H1 (cell line): ENCODE results near the gene DOK3. TPM values are rescaled to one million over a fixed set of nuclear protein-coding genes. Genes with fewer than 3 reads are reported as not detected.

Experiments
- CTCF ChIA-PET: fragments of 300-600 bp; sonication (Branson Sonifier 250); formaldehyde crosslinking; loops from one replicate; lab custom pipeline; 2021; ENCODE audit not compliant: partially characterized antibody; lab: Charles Lee
- POLR2A ChIA-PET: fragments of 300-600 bp; sonication (Branson Sonifier 250); formaldehyde crosslinking; loops from one replicate; lab custom pipeline; 2021; ENCODE audit warnings: inconsistent platforms; ENCODE audit not compliant: partially characterized antibody; lab: Charles Lee
- DNase-seq, 2 experiments: peaks; one replicate each; pipeline versions ENCODE4 v3.0.0 to v3.0.0-alpha.2; 2010 to 2022; ENCODE audit warnings: low spot score in 2 of 2, low read depth in 1 of 2, mixed read lengths in 1 of 2
- FAIRE-seq: peaks from 2 replicates; lab custom pipeline; 2011; peaks lifted over from hg19 to GRCh38; lab: Jason Lieb, UNC
- H2AFZ ChIP-seq: 2 replicates; pipeline ENCODE4 v1.8.1; 2012; ENCODE audit warnings: low read length, inconsistent platforms
- H2AK5ac ChIP-seq: 2 replicates; pipeline ENCODE4 v1.6.1; 2013; ENCODE audit warnings: low read depth, low read length
- H2BK120ac ChIP-seq: replicated peaks from 2 replicates; pipeline ENCODE3; 2013; ENCODE audit warnings: low read depth, low read length, inconsistent platforms
- H2BK12ac ChIP-seq: 2 replicates; pipeline ENCODE4 v1.6.1; 2013; ENCODE audit warnings: low read depth, low read length
- H2BK15ac ChIP-seq: 2 replicates; pipeline ENCODE4 v1.6.1; 2013; ENCODE audit warnings: low read length
- H2BK20ac ChIP-seq: 2 replicates; pipeline ENCODE4 v1.6.1; 2013; ENCODE audit warnings: low read length
- H2BK5ac ChIP-seq: 2 replicates; pipeline ENCODE4 v1.6.1; 2013; ENCODE audit warnings: low read depth, low read length
- H3K14ac ChIP-seq: 2 replicates; pipeline ENCODE4 v1.6.1; 2013; ENCODE audit warnings: inconsistent platforms; ENCODE audit not compliant: insufficient read length
- H3K18ac ChIP-seq: 2 replicates; pipeline ENCODE4 v1.6.1; 2013; ENCODE audit warnings: low read length; ENCODE audit errors: extremely low read depth
- H3K23ac ChIP-seq: 2 replicates; pipeline ENCODE4 v1.6.1; 2013; ENCODE audit warnings: inconsistent platforms; ENCODE audit not compliant: insufficient read length
- H3K23me2 ChIP-seq: 2 replicates; pipeline ENCODE4 v1.6.1; 2013; ENCODE audit warnings: low read depth, low read length
- H3K27ac ChIP-seq: 2 replicates; pipeline ENCODE4 v1.6.1; 2011; ENCODE audit warnings: low read depth, low read length, inconsistent platforms
- H3K27me3 ChIP-seq, 4 experiments: replicated peaks in 1 of 4; 1 replicate in 1 of 4; 2 replicates in 3 of 4; pipeline versions ENCODE4 v1.6.1 to v1.8.1; 2011 to 2013; ENCODE audit warnings: low read length in 3 of 4, mild to moderate bottlenecking in 3 of 4, inconsistent platforms in 2 of 4, mixed read lengths in 2 of 4, moderate library complexity in 1 of 4; ENCODE audit not compliant: control insufficient read depth in 3 of 4, insufficient read depth in 3 of 4; ENCODE audit errors: extremely low read depth in 1 of 4
- H3K36me3 ChIP-seq, 4 experiments: 2 replicates each; pipeline versions ENCODE4 v1.6.1 to v1.8.1; 2011 to 2013; ENCODE audit warnings: mild to moderate bottlenecking in 4 of 4, low read length in 3 of 4, moderate library complexity in 2 of 4, control low read depth in 1 of 4, inconsistent platforms in 1 of 4; ENCODE audit not compliant: insufficient read depth in 4 of 4, control insufficient read depth in 2 of 4
- H3K4ac ChIP-seq: replicated peaks from 2 replicates; pipeline ENCODE3; 2013; ENCODE audit warnings: low read length, low read depth, mixed read lengths, inconsistent platforms; ENCODE audit not compliant: insufficient read length
- H3K4me1 ChIP-seq, 4 experiments: replicated peaks in 1 of 4; 1 replicate in 1 of 4; 2 replicates in 3 of 4; pipeline versions ENCODE4 v1.6.1 to v1.8.1; 2011 to 2013; ENCODE audit warnings: low read length in 3 of 4, inconsistent platforms in 2 of 4, mixed read lengths in 1 of 4; ENCODE audit not compliant: insufficient read depth in 4 of 4, control insufficient read depth in 3 of 4
- H3K4me2 ChIP-seq, 2 experiments: 2 replicates each; pipeline versions ENCODE4 v1.6.1 to v1.8.1; 2011 to 2013; ENCODE audit warnings: low read depth in 2 of 2, low read length in 2 of 2, control low read depth in 1 of 2, inconsistent platforms in 1 of 2, mild to moderate bottlenecking in 1 of 2; ENCODE audit not compliant: insufficient read depth in 1 of 2
- H3K4me3 ChIP-seq, 4 experiments: fragments of 200-600, 300-600 bp in 1 of 4; sonication (generic), shearing (Covaris generic), sonication (Bioruptor Twin) in 1 of 4; 2 replicates each; pipeline versions ENCODE4 v1.5.1 to v1.8.1; 2011 to 2016; ENCODE audit warnings: low read length in 4 of 4, low read depth in 3 of 4, control low read depth in 2 of 4, inconsistent platforms in 2 of 4, mild to moderate bottlenecking in 2 of 4, mixed read lengths in 1 of 4, moderate library complexity in 1 of 4; ENCODE audit not compliant: insufficient read depth in 2 of 4; ENCODE audit errors: extremely low read depth in 1 of 4
- H3K56ac ChIP-seq: replicated peaks from 2 replicates; pipeline ENCODE3; 2013; ENCODE audit warnings: low read depth, mild to moderate bottlenecking, mixed read lengths, low read length, inconsistent platforms; ENCODE audit not compliant: insufficient read length
- H3K79me1 ChIP-seq: 2 replicates; pipeline ENCODE4 v1.6.1; 2013; ENCODE audit warnings: low read depth, low read length, control low read depth
- H3K79me2 ChIP-seq, 2 experiments: 2 replicates each; pipeline versions ENCODE4 v1.6.1 to v1.8.1; 2012 to 2013; ENCODE audit warnings: low read length in 2 of 2, mild to moderate bottlenecking in 2 of 2, inconsistent platforms in 1 of 2; ENCODE audit not compliant: insufficient read depth in 2 of 2, control insufficient read depth in 1 of 2
- H3K9ac ChIP-seq, 4 experiments: replicated peaks in 1 of 4; 1 replicate in 1 of 4; 2 replicates in 3 of 4; pipeline versions ENCODE4 v1.6.1 to v1.8.1; 2011 to 2013; ENCODE audit warnings: low read depth in 3 of 4, low read length in 3 of 4, control low read depth in 2 of 4, mild to moderate bottlenecking in 2 of 4, moderate library complexity in 2 of 4, inconsistent platforms in 1 of 4; ENCODE audit errors: extremely low read depth in 1 of 4
- H3K9me3 ChIP-seq, 2 experiments: 2 replicates each; pipeline versions ENCODE4 v1.6.1 to v1.8.1; 2012 to 2013; ENCODE audit warnings: mild to moderate bottlenecking in 2 of 2, moderate library complexity in 2 of 2, control low read depth in 1 of 2, inconsistent platforms in 1 of 2, low read depth in 1 of 2, low read length in 1 of 2, mixed read lengths in 1 of 2; ENCODE audit not compliant: insufficient read depth in 2 of 2
- H4K20me1 ChIP-seq, 2 experiments: replicated peaks in 1 of 2; 2 replicates each; pipeline versions ENCODE3 to v1.8.1; 2011 to 2013; ENCODE audit warnings: inconsistent platforms in 2 of 2, low read length in 2 of 2, mild to moderate bottlenecking in 1 of 2; ENCODE audit not compliant: insufficient read depth in 2 of 2, control insufficient read depth in 1 of 2
- H4K5ac ChIP-seq: 2 replicates; pipeline ENCODE4 v1.6.1; 2013; ENCODE audit warnings: low read length, low read depth, mixed read lengths, inconsistent platforms; ENCODE audit not compliant: insufficient read length
- H4K8ac ChIP-seq: 2 replicates; pipeline ENCODE4 v1.8.0; 2013; ENCODE audit warnings: mild to moderate bottlenecking, moderate library complexity, low read length, inconsistent platforms; ENCODE audit not compliant: insufficient read depth; ENCODE audit errors: extremely low read depth
- H4K91ac ChIP-seq: replicated peaks from 2 replicates; pipeline ENCODE3; 2013; ENCODE audit warnings: low read length, mixed read lengths, inconsistent platforms; ENCODE audit not compliant: insufficient read length
- ASH2L ChIP-seq: fragments of 200-600, 300-600 bp; sonication (generic); IDR thresholded peaks from one replicate; pipeline ENCODE4 v1.7.1; 2017; ENCODE audit warnings: low read length
- CEBPB ChIP-seq: IDR thresholded peaks from 2 replicates; pipeline ENCODE4 v1.6.1; 2012; ENCODE audit warnings: low read depth, low read length
- EP300 ChIP-seq, 2 experiments: IDR thresholded peaks; 1 replicate in 1 of 2; 2 replicates in 1 of 2; pipeline ENCODE4 v1.6.1; 2011 to 2012; ENCODE audit warnings: low read depth in 2 of 2, low read length in 2 of 2, mild to moderate bottlenecking in 2 of 2, borderline replicate concordance in 1 of 2, inconsistent platforms in 1 of 2, moderate library complexity in 1 of 2
- GABPA ChIP-seq: IDR thresholded peaks from 2 replicates; pipeline ENCODE4 v1.6.1; 2011; ENCODE audit warnings: mild to moderate bottlenecking, low read length, moderate library complexity, borderline replicate concordance; ENCODE audit not compliant: insufficient read depth
- GTF2F1 ChIP-seq: IDR thresholded peaks from 2 replicates; pipeline ENCODE4 v1.6.1; 2012; ENCODE audit warnings: low read depth, low read length, improper control_type of control experiment, borderline replicate concordance
- HDAC2 ChIP-seq, 2 experiments: fragments of 300-600 bp in 1 of 2; sonication (generic) in 1 of 2; IDR thresholded peaks; 2 replicates each; pipeline ENCODE4 v1.6.1; 2011 to 2012; ENCODE audit warnings: low read depth in 2 of 2, low read length in 2 of 2, mild to moderate bottlenecking in 2 of 2, moderate library complexity in 2 of 2, borderline replicate concordance in 1 of 2, inconsistent platforms in 1 of 2
- NRF1 ChIP-seq: IDR thresholded peaks from 2 replicates; pipeline ENCODE4 v1.6.1; 2011; ENCODE audit warnings: mild to moderate bottlenecking, low read depth, low read length, improper control_type of control experiment
- POU5F1 ChIP-seq: IDR thresholded peaks from 2 replicates; pipeline ENCODE4 v1.6.1; 2011; ENCODE audit warnings: low read depth, mild to moderate bottlenecking, low read length, moderate library complexity
- RXRA ChIP-seq: IDR thresholded peaks from 2 replicates; pipeline ENCODE4 v1.6.1; 2011; ENCODE audit warnings: low read depth, mild to moderate bottlenecking, low read length, moderate library complexity; ENCODE audit not compliant: insufficient read depth
- SIRT6 ChIP-seq: IDR thresholded peaks from one replicate; pipeline ENCODE4 v1.7.1; 2012; ENCODE audit warnings: low read length, inconsistent platforms
- WGBS, 2 experiments: shearing (Covaris generic) in 1 of 2; methylation state at CpG; one replicate each; pipeline versions ENCODE4 v1.1.6 to v1.1.7; 2013 to 2015; ENCODE audit warnings: low lambda C conversion rate in 2 of 2, mixed read lengths in 2 of 2, inconsistent platforms in 1 of 2, low coverage in 1 of 2, missing lambda C conversion rate in 1 of 2; ENCODE audit not compliant: insufficient replicate concordance in 2 of 2, insufficient coverage in 1 of 2, insufficient read length in 1 of 2; ENCODE audit errors: extremely low coverage in 1 of 2, missing lambda C conversion rate in 1 of 2; 5-methylcytosine and 5-hydroxymethylcytosine counted together
- polyA plus RNA-seq, 7 experiments: library from polyadenylated mRNA; depleted of rRNA in 3 of 7; stranded (reverse) in 5 of 7; unstranded in 2 of 7; fragments of >200 nt in 5 of 7; fragments of 200-250 nt in 2 of 7; gene quantifications; 1 replicate in 5 of 7; 2 replicates in 1 of 7; 4 replicates in 1 of 7; pipeline versions ENCODE4 v1.2.1 to v1.2.3, GENCODE V29; 2011 to 2013; ENCODE audit warnings: missing spikeins in 2 of 7, mixed read lengths in 2 of 7
- total RNA-seq: library from RNA; stranded (reverse); fragmentation: NEBNext Ultra II Directional; extraction: Animal tissue kit (Norgen Biotek cat#: 25700); gene quantifications from 2 replicates; pipeline ENCODE4 v1.2.1, GENCODE V29; 2021

Gene DOK3
- total and polyA plus RNA-seq, 2 of the 8 experiments (the other 6 are each of a cell fraction or from before 2014, with no cell fraction given) = 4.2 to 6.4 TPM

DNA sequence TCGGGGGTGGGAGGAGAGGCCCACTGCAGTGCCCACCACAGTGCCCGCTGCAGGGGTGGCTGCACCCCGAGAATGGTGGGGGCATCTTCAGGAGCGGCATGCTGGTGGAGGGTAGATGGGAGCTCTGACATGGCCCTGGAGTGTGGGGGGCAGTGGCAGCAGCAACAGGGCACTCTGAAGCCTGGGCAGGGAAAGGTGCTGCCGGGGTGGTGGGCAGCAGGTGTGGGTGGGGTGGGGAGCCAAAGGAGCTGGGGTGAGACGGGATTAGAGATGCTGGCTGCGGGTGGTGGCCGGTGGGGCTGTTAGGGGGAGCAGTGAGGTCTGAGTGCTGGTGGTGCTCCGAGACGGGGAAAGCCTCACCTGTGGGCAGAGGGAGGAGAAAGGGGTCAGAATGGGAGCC, 26.8 kb upstream of the DOK3 start:
- Histone ChIP-seq H4K5ac (no peak overlapping the region), H3K23ac (no peak overlapping the region), H3K79me2 (peaks cover 0 to 14% of the 10 kb centered on the region in 2 experiments; a peak in 2 of 4 replicates), H2BK12ac (no peak overlapping the region), H3K9me3 (no peaks in the 10 kb centered on the region), H3K4me3 (no peak overlapping the region), H2BK20ac (no peak overlapping the region), H3K4me1 (0 out of 7 replicates have a peak, but pooled peaks cover 0 to 3% (median 0%) of the 10 kb centered on the region in 4 experiments), H3K36me3 (peaks cover 10 to 59% (median 29%) of the 10 kb centered on the region in 4 experiments; a peak in 7 of 8 replicates), H3K4me2 (no peak overlapping the region), H3K27me3 (no peaks in the 10 kb centered on the region), H3K27ac (no peak overlapping the region), H3K23me2 (no peaks in the 10 kb centered on the region), H2BK15ac (no peak overlapping the region), H4K91ac (no peak overlapping the region), H3K56ac (no peak overlapping the region), H4K8ac (no peak overlapping the region), H4K20me1 (peaks cover 3 to 26% of the 10 kb centered on the region in 2 experiments), H3K14ac (no peak overlapping the region), H2BK5ac (no peak overlapping the region), H2AFZ (no peak overlapping the region), H3K4ac (no peak overlapping the region), H2AK5ac (no peak overlapping the region), H3K79me1 (peaks cover 21% of the 10 kb centered on the region), H3K9ac (no peak overlapping the region), H2BK120ac (no peak overlapping the region)
- POLR2A ChIA-PET = interaction anchor here (0.9 to 1.9 kb wide), 5 partner anchors 9 to 88 kb away, joined by 3 to 7 read pairs (median 3); partner anchors contain the start of gene PDLIM7
- WGBS, 2 experiments = 94% methylated on average over 6 of the region's 10 CpGs; no CpG with 5 or more reads in 1 of the 2 experiments
- CTCF ChIA-PET = interaction anchor here (1.0 to 3.1 kb wide), 4 partner anchors 10 to 15 kb away, joined by 3 to 14 read pairs (median 4); no protein-coding TSS in a partner anchor
- FAIRE-seq (no peak), DNase-seq (no peak)
- TF ChIP-seq POU5F1 = no peak
- no peak for TF ChIP-seq GABPA
- TF ChIP-seq CEBPB = no peak
- no peak for TF ChIP-seq RXRA
- no peak for TF ChIP-seq EP300 (IDR thresholded peaks at IDR 0.05; ENCODE audit: borderline replicate concordance in 1 of 2, low read depth in 2 of 2, low read length in 2 of 2)
- no peak for TF ChIP-seq HDAC2 (IDR thresholded peaks at IDR 0.05; ENCODE audit: borderline replicate concordance in 1 of 2, low read depth in 2 of 2, low read length in 2 of 2)
- TF ChIP-seq ASH2L = no peak
- TF ChIP-seq SIRT6 = no peak
- TF ChIP-seq GTF2F1 = no peak
- TF ChIP-seq NRF1 = no peak
- TF ChIP-seq, all 59 proteins: peak for 0
- no peak overlapping the region for H3K18ac ChIP-seq
